Embryonic facial prominence (tissue), 1 donor: ENCODE results near the gene FBLN5.

ENCODE experiments used
- DNase-seq: peaks from one replicate; pipeline ENCODE4 v3.0.0-alpha.2; 2016; ENCODE audit errors: extremely low spot score

FBLN5 gene

GRCh38 chr14:91947475-91948184 lies at the start of gene FBLN5:
FBLN5 (minus strand) TSS chr14:91947694; CDS start chr14:91947229, 465 bp downstream.
- DNase-seq, result peak; percentile 80

- DNase-seq, result peak; percentile 36
These were observed 49.5 kb upstream of the FBLN5 start for GRCh38 chr14:91996948-91997371.

- no peak for DNase-seq
These were observed 39.7 kb upstream of the FBLN5 start for GRCh38 chr14:91987192-91987591.

GRCh38 chr14:91985521-91986255 lies 38.2 kb upstream of the FBLN5 start:
- no peak for DNase-seq

GRCh38 chr14:91985008-91985407 lies 37.5 kb upstream of the FBLN5 start:
- no peak for DNase-seq

GRCh38 chr14:91983588-91983987 lies 36.1 kb upstream of the FBLN5 start:
- DNase-seq, result no peak

- no peak for DNase-seq
These were observed 32.7 kb upstream of the FBLN5 start for GRCh38 chr14:91980157-91980556.

- DNase-seq, result no peak
These were observed 30.4 kb upstream of the FBLN5 start for GRCh38 chr14:91977884-91978283.

- no peak for DNase-seq
These were observed 28.3 kb upstream of the FBLN5 start for GRCh38 chr14:91975763-91976162.

- DNase-seq, result no peak
These were observed 23.8 kb upstream of the FBLN5 start for GRCh38 chr14:91971188-91971778.

- DNase-seq, result no peak
These were observed 20.8 kb upstream of the FBLN5 start for GRCh38 chr14:91968280-91968679.

GRCh38 chr14:91964724-91965123 lies 17.2 kb upstream of the FBLN5 start:
- DNase-seq, result no peak

GRCh38 chr14:91964011-91964410 lies 16.5 kb upstream of the FBLN5 start:
- no peak for DNase-seq

GRCh38 chr14:91963465-91963864 lies 16.0 kb upstream of the FBLN5 start:
- DNase-seq, result no peak

- DNase-seq, result no peak
These were observed 14.1 kb upstream of the FBLN5 start for GRCh38 chr14:91961297-91962220.

GRCh38 chr14:91957876-91958313 lies 10.4 kb upstream of the FBLN5 start:
- DNase-seq, result no peak

- no peak for DNase-seq
These were observed 9.1 kb upstream of the FBLN5 start for GRCh38 chr14:91956616-91957015.

- no peak for DNase-seq
These were observed 7.7 kb upstream of the FBLN5 start for GRCh38 chr14:91955168-91955567.

GRCh38 chr14:91953170-91953985 lies 5.9 kb upstream of the FBLN5 start:
- DNase-seq, result no peak

- DNase-seq, result no peak
These were observed 646 bp downstream of the FBLN5 start for GRCh38 chr14:91946622-91947474.
